Panc1 (cell line): ENCODE results near the gene PRDM10. TPM values are rescaled to one million over a fixed set of nuclear protein-coding genes. Genes with fewer than 3 reads are reported as not detected.

Source experiments
- ATAC-seq: fragments of 200-7000 bp; cut with Tn5 transposase; 2 replicates; pipeline ENCODE4 v1.9.1; 2020; ENCODE audit warnings: mild to moderate bottlenecking, moderate library complexity
- BruUV-seq: library from RNA; stranded (reverse); fragments of 400-500 nt; replicated peaks from 2 replicates; lab custom pipeline; 2021; lab: Mats Ljungman, UMichigan
- CTCF ChIA-PET: fragments of 300-600 bp; sonication (Branson Sonifier 250); formaldehyde crosslinking; loops from one replicate; lab custom pipeline; 2022; ENCODE audit warnings: antibody characterized with exemption; lab: Charles Lee
- POLR2A ChIA-PET: fragments of 300-600 bp; sonication (Branson Sonifier 250); formaldehyde crosslinking; loops from one replicate; lab custom pipeline; 2022; ENCODE audit warnings: antibody characterized with exemption; lab: Charles Lee
- DNase-seq: peaks from one replicate; pipeline ENCODE4 v3.0.0-alpha.2; 2010; ENCODE audit warnings: low read depth, low spot score
- H3K27ac ChIP-seq: 2 replicates; pipeline ENCODE4 v1.5.1; 2011; ENCODE audit warnings: mild to moderate bottlenecking, low read length, inconsistent platforms
- H3K27me3 ChIP-seq: fragments of 200-500 bp; sonication (Bioruptor generic); 2 replicates; pipeline ENCODE4 v1.6.0; 2014; ENCODE audit warnings: low read length, inconsistent platforms; ENCODE audit not compliant: control insufficient read depth, insufficient read depth
- H3K36me3 ChIP-seq: fragments of 200-500 bp; sonication (Bioruptor generic); 2 replicates; pipeline ENCODE4 v1.5.1; 2014; ENCODE audit warnings: inconsistent platforms, mild to moderate bottlenecking, low read length, moderate library complexity; ENCODE audit not compliant: control insufficient read depth, insufficient read depth
- H3K4me1 ChIP-seq: 2 replicates; pipeline ENCODE4 v1.5.1; 2011; ENCODE audit warnings: inconsistent platforms, mild to moderate bottlenecking, low read length, moderate library complexity; ENCODE audit not compliant: control insufficient read depth, insufficient read depth
- H3K4me3 ChIP-seq, 2 experiments: 2 replicates each; pipeline ENCODE4 v1.5.1; 2011 to 2012; ENCODE audit warnings: low read depth in 2 of 2, low read length in 2 of 2, mild to moderate bottlenecking in 2 of 2, inconsistent platforms in 1 of 2, moderate library complexity in 1 of 2
- H3K9me3 ChIP-seq: fragments of 200-500 bp; sonication (Bioruptor generic); 2 replicates; pipeline ENCODE4 v1.5.1; 2014; ENCODE audit warnings: low read depth, mild to moderate bottlenecking, inconsistent platforms, low read length, moderate library complexity; ENCODE audit not compliant: control insufficient read depth, insufficient read depth
- CTCF ChIP-seq: fragments of 450-650 bp; IDR thresholded peaks from 2 replicates; pipeline ENCODE4 v1.5.1; 2017; ENCODE audit warnings: mild to moderate bottlenecking
- POLR2AphosphoS5 ChIP-seq: IDR thresholded peaks from 2 replicates; pipeline ENCODE4 v1.6.1; 2012; ENCODE audit warnings: mild to moderate bottlenecking, low read depth, low read length, moderate library complexity
- REST ChIP-seq, 2 experiments: IDR thresholded peaks; 2 replicates each; pipeline ENCODE4 v1.6.1; 2011 to 2012; ENCODE audit warnings: low read depth in 2 of 2, control low read depth in 1 of 2, low read length in 1 of 2, mild to moderate bottlenecking in 1 of 2, moderate library complexity in 1 of 2; ENCODE audit not compliant: insufficient read depth in 1 of 2
- SIN3A ChIP-seq: IDR thresholded peaks from 2 replicates; pipeline ENCODE4 v1.6.1; 2012; ENCODE audit warnings: low read depth, mild to moderate bottlenecking, low read length, moderate library complexity, borderline replicate concordance; ENCODE audit not compliant: insufficient read depth
- TCF7L2 ChIP-seq: IDR thresholded peaks from 2 replicates; pipeline ENCODE4 v1.6.1; 2011; ENCODE audit warnings: mild to moderate bottlenecking, low read depth, low read length, inconsistent platforms
- in situ Hi-C: cut with HindIII; loops from 2 replicates; pipeline ENCODE4 v1.10.0; 2016; ENCODE audit warnings: low sequenced_read_pairs, low pct_unique_long_range_greater_than_20kb
- intact Hi-C: fragments of 100-400 bp; cut with micrococcal nuclease; formaldehyde crosslinking; loops from one replicate; pipeline ENCODE4 v1.10.0; 2022; ENCODE audit not compliant: unreplicated experiment
- total RNA-seq: library from RNA; stranded (reverse); gene quantifications from one replicate; pipeline ENCODE4 v1.2.1, GENCODE V29; 2021; ENCODE audit not compliant: unreplicated experiment

PRDM10 gene
- total RNA-seq, 1 experiment from 2014 or later, result 12.5 TPM

GRCh38 chr11:130031945-130032344 is 29.3 kb upstream of the PRDM10 start:
- in situ Hi-C loops (no loop called here), intact Hi-C loops (no loop called here)
- H3K4me3 ChIP-seq, result no peak overlapping the region
- no peaks in the 10 kb centered on the region for H3K27me3 ChIP-seq
- TF ChIP-seq SIN3A (no peak), POLR2AphosphoS5 (no peak), TCF7L2 (no peak), CTCF (no peak), REST (IDR thresholded peaks at IDR 0.05; ENCODE audit: insufficient read depth in 1 of 2, low read depth in 2 of 2, low read length in 1 of 2) (no peak)
- ChIA-PET POLR2A (no interaction called here), CTCF (no interaction called here)
- no peaks in the 10 kb centered on the region for H3K4me1 ChIP-seq
- no peaks in the 10 kb centered on the region for H3K9me3 ChIP-seq
- no peak for ATAC-seq
- BruUV-seq, result no TSS peak
- no peak overlapping the region for H3K27ac ChIP-seq
- H3K36me3 ChIP-seq, result no peaks in the 10 kb centered on the region
- no peak for DNase-seq

- H3K27me3 ChIP-seq, result no peaks in the 10 kb centered on the region
- H3K4me1 ChIP-seq, result no peaks in the 10 kb centered on the region
- H3K9me3 ChIP-seq, result no peaks in the 10 kb centered on the region
- no peak overlapping the region for H3K27ac ChIP-seq
- BruUV-seq, result no TSS peak
- no peak for TF ChIP-seq SIN3A
- TF ChIP-seq POLR2AphosphoS5, result no peak
- no peak for TF ChIP-seq REST (IDR thresholded peaks at IDR 0.05; ENCODE audit: insufficient read depth in 1 of 2, low read depth in 2 of 2, low read length in 1 of 2)
- TF ChIP-seq TCF7L2, result no peak
- no peak for TF ChIP-seq CTCF
- no peak overlapping the region for H3K4me3 ChIP-seq
- intact Hi-C loops (no loop called here), in situ Hi-C loops (no loop called here)
- DNase-seq (no peak), ATAC-seq (no peak)
- CTCF ChIA-PET, result interaction anchor here (0.5 to 0.6 kb wide), 2 partner anchors 118 to 214 kb away, joined by 3 to 14 read pairs; no protein-coding TSS in a partner anchor
- H3K36me3 ChIP-seq, result no peaks in the 10 kb centered on the region
- POLR2A ChIA-PET, result interaction anchor here (0.7 kb wide), 1 partner anchor 47 kb away, joined by 3 read pairs; no protein-coding TSS in a partner anchor
Measured at GRCh38 chr11:130031056-130031455, 28.4 kb upstream of the PRDM10 start.
